ENCODE measurements around the gene STARD9.

Gene STARD9

DNA sequence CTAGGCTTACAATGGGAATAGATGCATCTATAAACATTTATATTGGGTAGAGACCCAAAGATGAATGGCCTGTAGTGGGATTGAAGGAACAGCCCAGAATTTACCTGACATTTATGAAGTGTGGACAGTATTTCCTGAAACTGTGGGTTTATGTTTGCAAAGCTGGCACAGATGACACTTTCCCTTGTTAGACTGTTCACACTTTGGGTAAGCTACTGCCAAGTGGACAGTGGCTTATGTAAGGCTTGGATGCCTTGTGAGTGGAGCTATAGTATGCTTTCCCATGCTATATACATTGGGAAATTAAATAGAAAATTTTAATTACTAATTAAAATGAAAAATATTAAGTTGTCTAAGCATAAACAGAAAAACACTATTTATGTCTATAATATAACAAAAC, 48.5 kb downstream of the STARD9 start:
- TF ChIP-seq CTCF (IDR thresholded peaks at IDR 0.05; ENCODE audit: low read depth, low read length, missing control alignments), result no peak
- in situ Hi-C loops (cut with HindIII; ENCODE audit: low pct_ligation_motif_present, low sequenced_read_pairs), result no loop called here
- Histone ChIP-seq H3K27ac (no peak overlapping the region), H3K27me3 (replicated peaks) (no peaks in the 10 kb centered on the region), H3K4me3 (ENCODE audit: low read depth, low read length) (no peak overlapping the region), H3K36me3 (replicated peaks) (no peaks in the 10 kb centered on the region)
- no peak for DNase-seq

GRCh38 chr15:42627485-42627884, 52.1 kb downstream of the STARD9 start:
- Histone ChIP-seq H3K36me3 (replicated peaks) (no peaks in the 10 kb centered on the region), H3K4me3 (ENCODE audit: low read depth, low read length) (no peak overlapping the region), H3K27me3 (replicated peaks) (no peaks in the 10 kb centered on the region), H3K27ac (no peak overlapping the region)
- no peak for DNase-seq
- in situ Hi-C loops (cut with HindIII; ENCODE audit: low pct_ligation_motif_present, low sequenced_read_pairs), result no loop called here
- TF ChIP-seq CTCF (IDR thresholded peaks at IDR 0.05; ENCODE audit: low read depth, low read length, missing control alignments), result no peak

DNA sequence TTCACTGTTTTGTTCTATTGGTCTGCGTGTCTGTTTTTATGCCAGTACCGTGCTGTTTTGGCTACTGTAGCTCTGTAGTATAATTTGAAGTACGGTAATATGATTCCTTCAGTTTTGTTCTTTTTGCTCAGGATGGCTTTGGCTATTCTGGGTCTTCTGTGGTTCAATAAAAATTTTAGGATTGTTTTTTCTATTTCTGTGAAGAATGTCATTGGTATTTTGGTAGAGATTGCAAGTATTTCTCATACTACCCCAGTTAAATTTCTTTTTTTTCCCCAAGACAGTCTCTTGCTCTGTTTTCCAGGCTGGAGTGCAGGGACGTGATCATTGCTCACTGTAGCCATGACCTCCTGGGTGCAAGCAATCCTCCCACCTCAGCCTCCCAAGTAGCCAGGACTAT, 53.4 kb downstream of the STARD9 start:
- no peak overlapping the region for H3K27ac ChIP-seq

DNA sequence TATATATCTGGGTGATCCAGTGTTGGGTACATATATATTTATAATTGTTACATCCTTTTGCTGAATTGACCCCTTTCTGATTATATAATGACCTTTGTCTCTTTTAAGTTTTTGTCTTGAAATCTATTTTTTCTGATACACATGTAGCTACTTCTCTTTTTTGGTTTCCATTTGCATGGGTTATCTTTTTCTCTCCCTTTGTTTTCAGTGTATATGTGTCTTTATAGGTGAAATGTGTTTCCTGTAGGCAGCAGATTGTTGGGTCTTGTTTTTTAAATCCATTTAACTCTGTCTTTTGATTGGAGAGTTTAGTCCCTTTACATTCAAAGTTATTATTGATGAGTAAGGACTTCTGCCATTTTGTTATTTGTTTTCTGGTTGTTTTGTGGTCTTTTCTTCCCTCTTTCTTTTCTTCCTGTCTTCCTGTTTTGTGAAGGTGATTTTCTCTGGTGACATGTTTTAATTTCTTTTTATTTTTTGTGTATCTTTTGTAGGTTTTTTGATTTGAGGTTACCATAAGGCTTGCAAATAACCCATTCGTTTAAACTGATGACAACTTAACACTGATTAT, 56.8 kb downstream of the STARD9 start:
- DNase-seq, result no peak
- Histone ChIP-seq H3K36me3 (replicated peaks) (no peaks in the 10 kb centered on the region), H3K27ac (no peak overlapping the region), H3K4me3 (ENCODE audit: low read depth, low read length) (no peak overlapping the region), H3K27me3 (replicated peaks) (no peaks in the 10 kb centered on the region)
- in situ Hi-C loops (cut with HindIII; ENCODE audit: low pct_ligation_motif_present, low sequenced_read_pairs), result no loop called here
- no peak for TF ChIP-seq CTCF (IDR thresholded peaks at IDR 0.05; ENCODE audit: low read depth, low read length, missing control alignments)

More for the DNA sequence above, 53.4 kb downstream of the STARD9 start:
- TF ChIP-seq CTCF (IDR thresholded peaks at IDR 0.05; ENCODE audit: low read depth, low read length, missing control alignments), result no peak
- DNase-seq, result peak; percentile 1
- Histone ChIP-seq H3K36me3 (replicated peaks) (no peaks in the 10 kb centered on the region), H3K27me3 (replicated peaks) (no peaks in the 10 kb centered on the region), H3K4me3 (ENCODE audit: low read depth, low read length) (no peak overlapping the region)
- in situ Hi-C loops (cut with HindIII; ENCODE audit: low pct_ligation_motif_present, low sequenced_read_pairs), result no loop called here

DNA sequence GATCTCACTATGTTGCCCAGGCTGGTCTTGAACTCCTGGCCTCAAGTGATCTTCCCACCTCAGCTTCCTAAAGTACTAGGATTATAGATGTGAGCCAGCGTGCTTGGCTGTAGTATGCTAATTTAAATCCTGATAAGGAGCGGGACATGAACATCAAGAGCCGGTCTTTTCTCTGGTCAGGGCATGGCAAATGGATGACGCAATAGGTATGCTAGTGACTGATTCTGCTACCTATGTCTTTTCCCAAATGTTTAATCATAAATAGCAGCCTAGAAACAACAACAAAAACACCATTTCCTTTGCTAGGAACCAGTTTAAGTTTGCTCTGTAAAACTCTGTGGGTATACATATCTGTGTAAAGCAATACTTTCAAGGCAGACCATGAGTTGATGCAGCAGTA, 64.7 kb downstream of the STARD9 start:
- no peak for DNase-seq
- H3K27ac ChIP-seq, result no peak overlapping the region
- in situ Hi-C loops (cut with HindIII; ENCODE audit: low pct_ligation_motif_present, low sequenced_read_pairs), result no loop called here
- H3K27me3 ChIP-seq (replicated peaks), result no peaks in the 10 kb centered on the region
- peaks cover 2% of the 10 kb centered on the region for H3K36me3 ChIP-seq (replicated peaks)
- no peak for TF ChIP-seq CTCF (IDR thresholded peaks at IDR 0.05; ENCODE audit: low read depth, low read length, missing control alignments)
- H3K4me3 ChIP-seq (ENCODE audit: low read depth, low read length), result no peak overlapping the region
